GM06990 (cell line): ENCODE results near the gene POLE.
"Not testable (repeated sequence)": the region's sequence is repeated elsewhere in the genome, so short reads cannot be mapped to it uniquely, and the experiment has no call there.

Experiments used
- DNase-seq: peaks from one replicate; pipeline ENCODE4 v3.0.0-alpha.2; 2011; ENCODE audit not compliant: insufficient read length; ENCODE audit errors: extremely low read depth
- H3K27me3 ChIP-seq: replicated peaks from 2 replicates; pipeline ENCODE4 v1.6.0; 2011; ENCODE audit warnings: low read length; ENCODE audit not compliant: control insufficient read depth, insufficient read depth
- H3K36me3 ChIP-seq: 2 replicates; pipeline ENCODE4 v1.5.1; 2011; ENCODE audit warnings: low read length; ENCODE audit not compliant: control insufficient read depth, insufficient read depth
- H3K4me3 ChIP-seq: replicated peaks from 2 replicates; pipeline ENCODE4 v1.5.1; 2011; ENCODE audit warnings: low read depth, mild to moderate bottlenecking, control low read depth, low read length
- CTCF ChIP-seq: IDR thresholded peaks from 2 replicates; pipeline ENCODE4 v1.5.1; 2011; ENCODE audit warnings: low read length, control low read depth, mild to moderate bottlenecking, inconsistent platforms; ENCODE audit not compliant: insufficient read depth, poor library complexity, severe bottlenecking

POLE gene

GRCh38 chr12:132695431-132695830, 8.3 kb upstream of the POLE start:
- Histone ChIP-seq H3K36me3 (peaks cover 5% of the 10 kb centered on the region), H3K27me3 (no peaks in the 10 kb centered on the region), H3K4me3 (no peak overlapping the region)
- no peak for DNase-seq
- no peak for TF ChIP-seq CTCF

- not testable (repeated sequence) for DNase-seq, H3K27me3 ChIP-seq, H3K4me3 ChIP-seq, H3K36me3 ChIP-seq
These were observed 7.7 kb upstream of the POLE start for GRCh38 chr12:132694888-132695287.

- not testable (repeated sequence) for H3K36me3 ChIP-seq, H3K27me3 ChIP-seq, DNase-seq, H3K4me3 ChIP-seq
These were observed 4.9 kb upstream of the POLE start for GRCh38 chr12:132692030-132692429.

GRCh38 chr12:132690112-132690511, 3.0 kb upstream of the POLE start:
- Histone ChIP-seq H3K4me3 (no peak overlapping the region), H3K27me3 (no peaks in the 10 kb centered on the region), H3K36me3 (no peaks in the 10 kb centered on the region)
- DNase-seq: no peak
- no peak for TF ChIP-seq CTCF

- no peaks in the 10 kb centered on the region for H3K27me3 ChIP-seq
- no peak for TF ChIP-seq CTCF
- no peaks in the 10 kb centered on the region for H3K36me3 ChIP-seq
- no peak overlapping the region for H3K4me3 ChIP-seq
- no peak for DNase-seq
These were observed 2.1 kb upstream of the POLE start for GRCh38 chr12:132689227-132689626.

GRCh38 chr12:132686825-132687210, 324 bp downstream of the POLE start:
- Histone ChIP-seq H3K36me3 (no peaks in the 10 kb centered on the region), H3K27me3 (no peaks in the 10 kb centered on the region), H3K4me3 (peak overlapping the region; percentile 77)
- no peak for DNase-seq
- no peak for TF ChIP-seq CTCF

GRCh38 chr12:132685400-132685799, 1.7 kb downstream of the POLE start:
- no peaks in the 10 kb centered on the region for H3K27me3 ChIP-seq
- no peak for DNase-seq
- no peak for TF ChIP-seq CTCF
- peaks cover 3% of the 10 kb centered on the region; the same call in 1 of the 2 replicates for H3K36me3 ChIP-seq
- no peak overlapping the region for H3K4me3 ChIP-seq
